Activated CD8-positive, alpha-beta T cell treated with anti-CD3 and anti-CD28 coated beads, Interleukin-2, amount 10 ng/mL, durations not matched to agents 7 days and 5 days (primary cell): ENCODE measurements around the gene PRKAR1B. TPM values are rescaled to one million over a fixed set of nuclear protein-coding genes. Genes with fewer than 3 reads are reported as not detected.
"Not testable (repeated sequence)": the region's sequence is repeated elsewhere in the genome, so short reads cannot be mapped to it uniquely, and the experiment has no call there.

ENCODE experiments used
- ATAC-seq: fragments of 150-1000 bp; cut with Tn5 transposase; one replicate; pipeline ENCODE4 v1.10.0; 2021; ENCODE audit warnings: moderate library complexity
- CTCF ChIA-PET: fragments of 350-600 bp; sonication (Branson Sonifier 250); formaldehyde crosslinking; loops from one replicate; lab custom pipeline; 2021; ENCODE audit warnings: antibody characterized with exemption; lab: Charles Lee
- POLR2A ChIA-PET: fragments of 350-600 bp; sonication (Branson Sonifier 250); formaldehyde crosslinking; loops from one replicate; lab custom pipeline; 2021; ENCODE audit warnings: antibody characterized with exemption; lab: Charles Lee
- DNase-seq: peaks from one replicate; pipeline ENCODE4 v3.0.0-alpha.2; 2020
- H3K27ac Mint-ChIP-seq: one replicate; pipeline ENCODE4 v1.8.0; 2021; ENCODE audit warnings: mild to moderate bottlenecking, mixed read lengths
- H3K27me3 Mint-ChIP-seq: one replicate; pipeline ENCODE4 v1.8.0; 2021; ENCODE audit warnings: low read depth, mixed read lengths
- H3K36me3 Mint-ChIP-seq: one replicate; pipeline ENCODE4 v1.8.0; 2021; ENCODE audit warnings: low read depth, mixed read lengths
- H3K4me1 Mint-ChIP-seq: one replicate; pipeline ENCODE4 v1.8.0; 2021; ENCODE audit warnings: low read depth, mixed read lengths
- H3K4me3 Mint-ChIP-seq: one replicate; pipeline ENCODE4 v1.8.0; 2021; ENCODE audit warnings: mild to moderate bottlenecking, mixed read lengths
- H3K9me3 Mint-ChIP-seq: one replicate; pipeline ENCODE4 v1.8.0; 2022; ENCODE audit warnings: mixed read lengths; ENCODE audit not compliant: insufficient read depth
- total RNA-seq, 2 experiments: library from RNA; stranded (reverse); gene quantifications; one replicate each; pipeline ENCODE4 v1.2.3, GENCODE V29; 2021

PRKAR1B gene
- total RNA-seq, 2 experiments from 2014 or later: 56.5 to 58.2 TPM

- CTCF ChIA-PET: no interaction called here
- POLR2A ChIA-PET: interaction anchor here (0.5 to 1.0 kb wide), 2 partner anchors 22 to 52 kb away, joined by 3 read pairs; no protein-coding TSS in a partner anchor
- no peaks in the 10 kb centered on the region for H3K9me3 Mint-ChIP-seq
- peak overlapping the region; percentile 58 for H3K27ac Mint-ChIP-seq
- peaks cover 3% of the 10 kb centered on the region for H3K4me1 Mint-ChIP-seq
- H3K36me3 Mint-ChIP-seq: peaks cover 18% of the 10 kb centered on the region
- no peak overlapping the region for H3K4me3 Mint-ChIP-seq
- no peaks in the 10 kb centered on the region for H3K27me3 Mint-ChIP-seq
- DNase-seq (no peak), ATAC-seq (no peak)
These were observed 164.8 kb downstream of the PRKAR1B start for GRCh38 chr7:562374-562675.

GRCh38 chr7:561631-562373 lies 165.3 kb downstream of the PRKAR1B start:
- Mint-ChIP-seq H3K9me3 (no peaks in the 10 kb centered on the region), H3K4me3 (no peak overlapping the region), H3K27ac (no peak overlapping the region), H3K4me1 (peaks cover 3% of the 10 kb centered on the region), H3K27me3 (no peaks in the 10 kb centered on the region), H3K36me3 (peaks cover 18% of the 10 kb centered on the region)
- DNase-seq (no peak), ATAC-seq (no peak)
- POLR2A ChIA-PET: interaction anchor here (0.5 to 1.0 kb wide), 3 partner anchors 22 to 342 kb away, joined by 3 read pairs; no protein-coding TSS in a partner anchor
- CTCF ChIA-PET: no interaction called here

GRCh38 chr7:560966-561630 lies 166.0 kb downstream of the PRKAR1B start:
- no peak overlapping the region for H3K4me3 Mint-ChIP-seq
- peaks cover 3% of the 10 kb centered on the region for H3K4me1 Mint-ChIP-seq
- ATAC-seq (no peak), DNase-seq (no peak)
- POLR2A ChIA-PET: no interaction called here
- H3K27me3 Mint-ChIP-seq: no peaks in the 10 kb centered on the region
- H3K9me3 Mint-ChIP-seq: no peaks in the 10 kb centered on the region
- CTCF ChIA-PET: interaction anchor here (1.0 kb wide), 1 partner anchor 9 kb away, joined by 3 read pairs; no protein-coding TSS in a partner anchor
- H3K27ac Mint-ChIP-seq: no peak overlapping the region
- H3K36me3 Mint-ChIP-seq: peaks cover 18% of the 10 kb centered on the region

- no peaks in the 10 kb centered on the region for H3K27me3 Mint-ChIP-seq
- no peak overlapping the region for H3K4me3 Mint-ChIP-seq
- DNase-seq (no peak), ATAC-seq (no peak)
- peaks cover 20% of the 10 kb centered on the region for H3K36me3 Mint-ChIP-seq
- CTCF ChIA-PET: no interaction called here
- H3K27ac Mint-ChIP-seq: no peak overlapping the region
- POLR2A ChIA-PET: no interaction called here
- peaks cover 3% of the 10 kb centered on the region for H3K4me1 Mint-ChIP-seq
- H3K9me3 Mint-ChIP-seq: no peaks in the 10 kb centered on the region
These were observed 167.7 kb downstream of the PRKAR1B start for GRCh38 chr7:559396-559705.

- Mint-ChIP-seq H3K9me3 (no peaks in the 10 kb centered on the region), H3K36me3 (peaks cover 13% of the 10 kb centered on the region), H3K4me1 (no peaks in the 10 kb centered on the region), H3K27me3 (no peaks in the 10 kb centered on the region), H3K4me3 (no peak overlapping the region), H3K27ac (no peak overlapping the region)
- CTCF ChIA-PET: no interaction called here
- POLR2A ChIA-PET: no interaction called here
- ATAC-seq: no peak
- no peak for DNase-seq
These were observed 169.6 kb downstream of the PRKAR1B start for GRCh38 chr7:557558-557881.

- no peaks in the 10 kb centered on the region for H3K9me3 Mint-ChIP-seq
- H3K27ac Mint-ChIP-seq: no peak overlapping the region
- H3K27me3 Mint-ChIP-seq: no peaks in the 10 kb centered on the region
- peaks cover 10% of the 10 kb centered on the region for H3K36me3 Mint-ChIP-seq
- H3K4me3 Mint-ChIP-seq: no peak overlapping the region
- CTCF ChIA-PET: no interaction called here
- DNase-seq (no peak), ATAC-seq (no peak)
- H3K4me1 Mint-ChIP-seq: no peaks in the 10 kb centered on the region
- POLR2A ChIA-PET: no interaction called here
These were observed 170.1 kb downstream of the PRKAR1B start for GRCh38 chr7:556837-557557.

GRCh38 chr7:556291-556826 lies 170.7 kb downstream of the PRKAR1B start:
- Mint-ChIP-seq H3K4me3 (no peak overlapping the region), H3K36me3 (peaks cover 10% of the 10 kb centered on the region), H3K9me3 (no peaks in the 10 kb centered on the region), H3K27ac (no peak overlapping the region), H3K4me1 (no peaks in the 10 kb centered on the region), H3K27me3 (no peaks in the 10 kb centered on the region)
- DNase-seq: no peak
- ChIA-PET CTCF (no interaction called here), POLR2A (no interaction called here)
- no peak for ATAC-seq

GRCh38 chr7:555551-556160 lies 171.4 kb downstream of the PRKAR1B start:
- H3K4me1 Mint-ChIP-seq: no peaks in the 10 kb centered on the region
- peaks cover 10% of the 10 kb centered on the region for H3K36me3 Mint-ChIP-seq
- H3K4me3 Mint-ChIP-seq: no peak overlapping the region
- no peaks in the 10 kb centered on the region for H3K27me3 Mint-ChIP-seq
- ChIA-PET POLR2A (no interaction called here), CTCF (no interaction called here)
- no peaks in the 10 kb centered on the region for H3K9me3 Mint-ChIP-seq
- H3K27ac Mint-ChIP-seq: no peak overlapping the region
- ATAC-seq (no peak), DNase-seq (no peak)

GRCh38 chr7:553636-554111 lies 173.4 kb downstream of the PRKAR1B start:
- Mint-ChIP-seq H3K36me3 (peaks cover 16% of the 10 kb centered on the region), H3K4me3 (no peak overlapping the region), H3K4me1 (no peaks in the 10 kb centered on the region), H3K9me3 (no peaks in the 10 kb centered on the region), H3K27me3 (no peaks in the 10 kb centered on the region), H3K27ac (no peak overlapping the region)
- POLR2A ChIA-PET: no interaction called here
- ATAC-seq (no peak), DNase-seq (no peak)
- CTCF ChIA-PET: no interaction called here

- DNase-seq (no peak), ATAC-seq (no peak)
- no peaks in the 10 kb centered on the region for H3K27me3 Mint-ChIP-seq
- CTCF ChIA-PET: no interaction called here
- H3K27ac Mint-ChIP-seq: no peak overlapping the region
- no peaks in the 10 kb centered on the region for H3K4me1 Mint-ChIP-seq
- POLR2A ChIA-PET: no interaction called here
- H3K9me3 Mint-ChIP-seq: no peaks in the 10 kb centered on the region
- no peak overlapping the region for H3K4me3 Mint-ChIP-seq
- peaks cover 15% of the 10 kb centered on the region for H3K36me3 Mint-ChIP-seq
These were observed 174.0 kb downstream of the PRKAR1B start for GRCh38 chr7:552868-553635.

- CTCF ChIA-PET, H3K27ac Mint-ChIP-seq, H3K27me3 Mint-ChIP-seq, DNase-seq, POLR2A ChIA-PET, H3K9me3 Mint-ChIP-seq, H3K4me3 Mint-ChIP-seq, ATAC-seq, H3K4me1 Mint-ChIP-seq: not testable (repeated sequence)
- H3K36me3 Mint-ChIP-seq: peaks cover 15% of the 10 kb centered on the region
These were observed 174.8 kb downstream of the PRKAR1B start for GRCh38 chr7:552151-552867.
